Spleen (tissue), 11 donors: ENCODE results near the gene MEMO1. TPM values are rescaled to one million over a fixed set of nuclear protein-coding genes. Genes with fewer than 3 reads are reported as not detected.
"Not testable (repeated sequence)": the region's sequence is repeated elsewhere in the genome, so short reads cannot be mapped to it uniquely, and the experiment has no call there.

ENCODE experiments used
- DNase-seq: peaks from one replicate; pipeline ENCODE4 v3.0.0-alpha.2; 2020
- H3K27ac ChIP-seq, 8 donors: fragments of 200-600 bp; sonication (generic) in 7 of 8; 1 replicate in 4 of 8; 2 replicates in 4 of 8; pipeline versions ENCODE4 v1.5.0 to v1.8.0; 2016 to 2021; ENCODE audit warnings: inconsistent platforms in 4 of 8, mild to moderate bottlenecking in 4 of 8, moderate library complexity in 1 of 8
- H3K27me3 ChIP-seq, 7 donors: fragments of 200-600 bp; sonication (generic) in 6 of 7; replicated peaks in 1 of 7; 1 replicate in 4 of 7; 2 replicates in 3 of 7; pipeline versions ENCODE4 v1.5.0 to v1.8.0; 2016 to 2021; ENCODE audit warnings: inconsistent platforms in 3 of 7, mild to moderate bottlenecking in 1 of 7
- H3K36me3 ChIP-seq, 6 donors: fragments of 200-600 bp; sonication (generic) in 5 of 6; 1 replicate in 4 of 6; 2 replicates in 2 of 6; pipeline versions ENCODE4 v1.5.0 to v1.8.0; 2016 to 2021; ENCODE audit warnings: inconsistent platforms in 2 of 6
- H3K4me1 ChIP-seq, 6 donors: fragments of 200-600 bp; sonication (generic) in 5 of 6; 1 replicate in 3 of 6; 2 replicates in 3 of 6; pipeline versions ENCODE4 v1.5.0 to v1.8.0; 2016 to 2021; ENCODE audit warnings: inconsistent platforms in 3 of 6
- H3K4me3 ChIP-seq, 8 donors: fragments of 200-600 bp; sonication (generic) in 7 of 8; 1 replicate in 4 of 8; 2 replicates in 4 of 8; pipeline versions ENCODE4 v1.5.0 to v1.8.0; 2016 to 2021; ENCODE audit warnings: inconsistent platforms in 4 of 8, mild to moderate bottlenecking in 4 of 8, moderate library complexity in 2 of 8
- H3K9me3 ChIP-seq, 8 donors: fragments of 200-600 bp; sonication (generic) in 7 of 8; 1 replicate in 4 of 8; 2 replicates in 4 of 8; pipeline versions ENCODE4 v1.5.0 to v1.8.0; 2016 to 2021; ENCODE audit warnings: inconsistent platforms in 4 of 8
- CTCF ChIP-seq, 11 experiments: fragments of 200-600 bp in 7 of 11; fragments of 450-650 bp in 4 of 11; sonication (generic) in 4 of 11; IDR thresholded peaks in 8 of 11; conservative IDR thresholded peaks in 3 of 11; 1 replicate in 7 of 11; 2 replicates in 4 of 11; pipeline versions ENCODE4 v1.4.0 to v1.8.0; 2016 to 2021; ENCODE audit warnings: antibody characterized with exemption in 11 of 11, inconsistent platforms in 4 of 11, mild to moderate bottlenecking in 1 of 11
- POLR2A ChIP-seq, 3 donors: fragments of 450-650 bp; IDR thresholded peaks; one replicate each; pipeline ENCODE4 v1.5.1; 2017; ENCODE audit warnings: antibody characterized with exemption in 3 of 3, mild to moderate bottlenecking in 1 of 3
- POLR2AphosphoS5 ChIP-seq, 3 donors: sonication (generic); formaldehyde crosslinking; IDR thresholded peaks; one replicate each; pipeline ENCODE4 v1.5.1; 2017; ENCODE audit warnings: antibody characterized with exemption in 3 of 3
- WGBS, 5 donors: extraction: QIAGEN DNeasy Blood & Tissue Kit in 3 of 5; methylation state at CpG; one replicate each; pipeline versions ENCODE4 v1.1.5 to v1.1.7; 2013 to 2018; 5-methylcytosine and 5-hydroxymethylcytosine counted together
- intact Hi-C: fragments of 100-400 bp; cut with DNase I; formaldehyde crosslinking; loops from one replicate; pipeline ENCODE4 v1.15.0; 2023; ENCODE audit warnings: low total_unique reads
- polyA plus RNA-seq, 3 donors: library from polyadenylated mRNA; stranded (reverse); fragments of 200-250 nt; gene quantifications; one replicate each; pipeline ENCODE4 v1.2.1, GENCODE V29; 2013
- total RNA-seq, 7 donors: library from RNA; depleted of rRNA in 3 of 7; stranded (reverse); fragments of >200 nt in 3 of 7; fragmentation: NEBNext Ultra II Directional in 4 of 7; extraction: Animal tissue kit (Norgen Biotek cat#: 25700) in 4 of 7; gene quantifications; one replicate each; pipeline versions ENCODE4 v1.1.0 to v1.2.1, GENCODE V29; 2016 to 2021
- donor health status: healthy with polysubstance abuse.
- donor health status: DM: no; HTN: no; CAD: no; lungs with moderate emphysema.
- donor health status: DM: no; HTN: no; CAD: no.
- donor health status: Bipolar disorder and iron deficiency.
- donor health status: healthy.
- donor health status: DM: no; HTN: no; CAD: no.
- donor health status: DM: yes; HTN: yes; CAD: no.

Gene MEMO1
- total and polyA plus RNA-seq, 10 donors, result 26.9 to 55.7 (median 40.6) TPM

GRCh38 chr2:31962757-31963361, 47.9 kb downstream of the MEMO1 start:
- peaks cover 0 to 68% (median 22%) of the 10 kb centered on the region in 6 donors for H3K4me1 ChIP-seq
- 80 to 91% (median 86%) methylated on average over 2 of the region's 2 CpGs for WGBS, 5 donors
- TF ChIP-seq CTCF (IDR thresholded peaks at IDR 0.05 in 8 of 11, conservative IDR thresholded peaks at IDR 0.05 in 3 of 11) (no peak), POLR2AphosphoS5 (IDR thresholded peaks at IDR 0.05) (peak in 1 of 3 donors; percentile 42), POLR2A (IDR thresholded peaks at IDR 0.05) (no peak)
- H3K9me3 ChIP-seq, result no peaks in the 10 kb centered on the region
- intact Hi-C loops, result no loop called here
- peak overlapping the region in 1 of 8 donors; percentile 1 for H3K27ac ChIP-seq
- DNase-seq, result no peak
- no peaks in the 10 kb centered on the region for H3K27me3 ChIP-seq
- H3K4me3 ChIP-seq, result no peak overlapping the region
- peaks cover 0 to 19% (median 0%) of the 10 kb centered on the region in 6 donors for H3K36me3 ChIP-seq

GRCh38 chr2:31958140-31958717, 52.6 kb downstream of the MEMO1 start:
- Histone ChIP-seq H3K27me3 (no peaks in the 10 kb centered on the region), H3K4me1 (peaks cover 8 to 79% (median 40%) of the 10 kb centered on the region in 6 donors), H3K9me3 (no peaks in the 10 kb centered on the region), H3K27ac (peak overlapping the region in 3 of 8 donors; percentile 56 to 75 (median 73)), H3K4me3 (no peak overlapping the region), H3K36me3 (peaks cover 0 to 14% (median 1%) of the 10 kb centered on the region in 6 donors)
- intact Hi-C loops, result no loop called here
- DNase-seq, result no peak
- TF ChIP-seq POLR2AphosphoS5 (IDR thresholded peaks at IDR 0.05), result no peak
- no peak for TF ChIP-seq POLR2A (IDR thresholded peaks at IDR 0.05)
- TF ChIP-seq CTCF (IDR thresholded peaks at IDR 0.05 in 8 of 11, conservative IDR thresholded peaks at IDR 0.05 in 3 of 11), result no peak
- 63 to 75% (median 72%) methylated on average over 5 of the region's 5 CpGs for WGBS, 5 donors

- Histone ChIP-seq H3K27me3 (no peaks in the 10 kb centered on the region), H3K27ac (peak overlapping the region in 7 of 8 donors; percentile 55 to 75 (median 57)), H3K36me3 (peaks cover 0 to 19% (median 1%) of the 10 kb centered on the region in 6 donors), H3K9me3 (no peaks in the 10 kb centered on the region), H3K4me3 (peak overlapping the region in 3 of 8 donors; percentile 9 to 41 (median 22)), H3K4me1 (peaks cover 8 to 72% (median 39%) of the 10 kb centered on the region in 6 donors)
- no peak for DNase-seq
- 68 to 86% (median 82%) methylated on average over 1 of the region's 1 CpG for whole genome bisulfite sequencing, 5 donors
- TF ChIP-seq CTCF (IDR thresholded peaks at IDR 0.05 in 8 of 11, conservative IDR thresholded peaks at IDR 0.05 in 3 of 11), result no peak
- no peak for TF ChIP-seq POLR2A (IDR thresholded peaks at IDR 0.05)
- no peak for TF ChIP-seq POLR2AphosphoS5 (IDR thresholded peaks at IDR 0.05)
- intact Hi-C loops, result no loop called here
These were observed 53.3 kb downstream of the MEMO1 start for GRCh38 chr2:31957354-31958139.

DNA sequence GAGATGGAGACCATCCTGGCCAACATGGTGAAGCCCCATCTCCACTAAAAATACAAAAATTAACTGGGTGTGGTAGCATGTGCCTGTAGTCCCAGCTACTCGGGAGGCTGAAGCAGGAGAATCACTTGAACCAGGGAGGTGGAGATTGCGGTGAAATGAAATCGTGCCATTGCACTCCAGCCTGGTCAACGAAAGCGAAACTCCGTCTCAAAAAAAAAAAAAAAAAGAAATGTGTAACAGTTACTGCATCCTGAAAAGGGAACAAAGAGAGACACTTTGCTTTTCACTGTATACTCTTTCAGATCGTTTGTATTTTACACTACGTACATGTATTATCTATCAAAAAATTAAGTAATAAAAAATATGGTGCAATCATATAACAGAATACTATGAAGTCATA, 53.9 kb downstream of the MEMO1 start:
- Histone ChIP-seq H3K4me1 (peaks cover 8 to 66% (median 35%) of the 10 kb centered on the region in 6 donors), H3K27ac (peak overlapping the region in 7 of 8 donors; percentile 55 to 75 (median 57)), H3K4me3 (peak overlapping the region in 3 of 8 donors; percentile 9 to 41 (median 22)), H3K36me3 (peaks cover 0 to 19% (median 1%) of the 10 kb centered on the region in 6 donors)
- intact Hi-C loops, DNase-seq, H3K9me3 ChIP-seq, H3K27me3 ChIP-seq: not testable (repeated sequence)
- WGBS, 5 donors, result 56 to 68% (median 63%) methylated on average over 8 of the region's 8 CpGs
